ENCODE results near the gene GIMAP1.
"Not testable (repeated sequence)": the region's sequence is repeated elsewhere in the genome, so short reads cannot be mapped to it uniquely, and the experiment has no call there.

GIMAP1 gene

DNA sequence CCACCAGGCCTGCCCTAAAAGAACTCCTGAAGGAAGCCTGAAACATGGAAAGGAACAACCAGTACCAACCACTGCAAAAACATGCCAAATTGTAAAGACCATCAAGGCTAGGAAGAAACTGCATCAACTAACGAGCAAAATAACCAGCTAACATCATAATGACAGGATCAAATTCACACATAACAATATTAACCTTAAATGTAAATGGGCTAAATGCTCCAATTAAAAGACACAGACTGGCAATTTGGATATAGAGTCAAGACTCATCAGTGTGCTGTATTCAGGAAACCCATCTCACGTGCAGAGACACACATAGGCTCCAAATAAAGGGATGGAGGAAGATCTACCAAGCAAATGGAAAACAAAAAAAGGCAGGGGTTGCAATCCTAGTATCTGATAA, 36.0 kb upstream of the GIMAP1 start:
- H3K18ac ChIP-seq (ENCODE audit: low read length); H3K36me3 ChIP-seq (replicated peaks in 1 of 2; ENCODE audit: control insufficient read depth in 2 of 2, insufficient read depth in 2 of 2, low read length in 2 of 2); H2AK5ac ChIP-seq (ENCODE audit: low read depth, low read length); H2BK120ac ChIP-seq (ENCODE audit: low read depth, low read length); H3K4me1 ChIP-seq (ENCODE audit: control insufficient read depth in 2 of 2, insufficient read depth in 1 of 2, low read depth in 1 of 2, low read length in 2 of 2); H3K4me2 ChIP-seq (ENCODE audit: insufficient read depth, low read length, poor library complexity, severe bottlenecking); H2AFZ ChIP-seq (ENCODE audit: low read length); H3K27ac ChIP-seq (replicated peaks; ENCODE audit: low read length); H4K8ac ChIP-seq (ENCODE audit: low read depth, low read length); H2BK5ac ChIP-seq (ENCODE audit: low read length); H3K14ac ChIP-seq (ENCODE audit: low read length); H2BK15ac ChIP-seq (ENCODE audit: low read length); H3K9ac ChIP-seq (ENCODE audit: low read depth, low read length, poor library complexity); H3K9me3 ChIP-seq (replicated peaks in 1 of 2; ENCODE audit: control insufficient read depth in 2 of 2, insufficient read depth in 1 of 2, low read depth in 1 of 2, low read length in 2 of 2); H3K4me3 ChIP-seq (ENCODE audit: low read length in 2 of 2); H3K27me3 ChIP-seq (ENCODE audit: control insufficient read depth in 3 of 3, insufficient read depth in 3 of 3, low read depth in 1 of 3, low read length in 3 of 3); H3K4ac ChIP-seq (ENCODE audit: low read length); H2BK12ac ChIP-seq (ENCODE audit: low read length); H3K79me1 ChIP-seq (ENCODE audit: low read depth, low read length); H3K23ac ChIP-seq (ENCODE audit: low read depth, low read length, poor library complexity); DNase-seq (ENCODE audit: low spot score); H4K91ac ChIP-seq (ENCODE audit: low read depth, low read length, poor library complexity): not testable (repeated sequence)
- WGBS, 2 donors (ENCODE audit: extremely low coverage in 2 of 2, insufficient read length in 2 of 2, insufficient replicate concordance in 1 of 2): no CpG with 5 or more reads among the region's 2 CpGs

- H3K4ac ChIP-seq (ENCODE audit: low read length): no peak within 1 kb of the TSS
- no peak within 1 kb of the TSS for H2AK5ac ChIP-seq (ENCODE audit: low read depth, low read length)
- H3K23ac ChIP-seq (ENCODE audit: low read depth, low read length, poor library complexity): no peak within 1 kb of the TSS
- H4K91ac ChIP-seq (ENCODE audit: low read depth, low read length, poor library complexity): no peak within 1 kb of the TSS
- H3K27me3 ChIP-seq (ENCODE audit: control insufficient read depth in 3 of 3, insufficient read depth in 3 of 3, low read depth in 1 of 3, low read length in 3 of 3): no peaks in the 10 kb centered on the region
- H3K36me3 ChIP-seq (replicated peaks in 1 of 2; ENCODE audit: control insufficient read depth in 2 of 2, insufficient read depth in 2 of 2, low read length in 2 of 2): no peaks in the 10 kb centered on the region
- no peak within 1 kb of the TSS for H3K9ac ChIP-seq (ENCODE audit: low read depth, low read length, poor library complexity)
- H3K4me1 ChIP-seq (ENCODE audit: control insufficient read depth in 2 of 2, insufficient read depth in 1 of 2, low read depth in 1 of 2, low read length in 2 of 2): no peaks in the 10 kb centered on the region
- H3K18ac ChIP-seq (ENCODE audit: low read length): no peak within 1 kb of the TSS
- no peaks in the 10 kb centered on the region for H3K79me1 ChIP-seq (ENCODE audit: low read depth, low read length)
- H3K14ac ChIP-seq (ENCODE audit: low read length): no peak within 1 kb of the TSS
- no peak within 1 kb of the TSS for H2BK15ac ChIP-seq (ENCODE audit: low read length)
- peak within 1 kb of the TSS; percentile 44 for H2AFZ ChIP-seq (ENCODE audit: low read length)
- no peak within 1 kb of the TSS for H2BK120ac ChIP-seq (ENCODE audit: low read depth, low read length)
- H3K27ac ChIP-seq (replicated peaks; ENCODE audit: low read length): no peak within 1 kb of the TSS
- no peak within 1 kb of the TSS for H2BK12ac ChIP-seq (ENCODE audit: low read length)
- no peak within 1 kb of the TSS for H3K4me3 ChIP-seq (ENCODE audit: low read length in 2 of 2)
- H3K4me2 ChIP-seq (ENCODE audit: insufficient read depth, low read length, poor library complexity, severe bottlenecking): no peak within 1 kb of the TSS
- no peak within 1 kb of the TSS for H4K8ac ChIP-seq (ENCODE audit: low read depth, low read length)
- no CpG with 5 or more reads among the region's 6 CpGs for WGBS, 2 donors (ENCODE audit: extremely low coverage in 2 of 2, insufficient read length in 2 of 2, insufficient replicate concordance in 1 of 2)
- peaks cover 0 to 2% of the 10 kb centered on the region in 2 donors for H3K9me3 ChIP-seq (replicated peaks in 1 of 2; ENCODE audit: control insufficient read depth in 2 of 2, insufficient read depth in 1 of 2, low read depth in 1 of 2, low read length in 2 of 2)
- no peak for DNase-seq (ENCODE audit: low spot score)
- no peak within 1 kb of the TSS for H2BK5ac ChIP-seq (ENCODE audit: low read length)
These were observed 31.0 kb upstream of the GIMAP1 start, which contains the start of gene GIMAP2 for GRCh38 chr7:150685219-150686029. Gene GIMAP2 (plus strand): TSS chr7:150685706. CDS start chr7:150687060, 1,354 bp downstream.

- no peak overlapping the region for H3K9ac ChIP-seq (ENCODE audit: low read depth, low read length, poor library complexity)
- H3K4ac ChIP-seq (ENCODE audit: low read length): no peak overlapping the region
- H3K27me3 ChIP-seq (ENCODE audit: control insufficient read depth in 3 of 3, insufficient read depth in 3 of 3, low read depth in 1 of 3, low read length in 3 of 3): no peaks in the 10 kb centered on the region
- no peak overlapping the region for H3K4me2 ChIP-seq (ENCODE audit: insufficient read depth, low read length, poor library complexity, severe bottlenecking)
- DNase-seq (ENCODE audit: low spot score): no peak
- no CpG with 5 or more reads among the region's 9 CpGs for WGBS, 2 donors (ENCODE audit: extremely low coverage in 2 of 2, insufficient read length in 2 of 2, insufficient replicate concordance in 1 of 2)
- H2AK5ac ChIP-seq (ENCODE audit: low read depth, low read length): no peak overlapping the region
- H3K79me1 ChIP-seq (ENCODE audit: low read depth, low read length): no peaks in the 10 kb centered on the region
- H2AFZ ChIP-seq (ENCODE audit: low read length): peak overlapping the region; percentile 44
- no peak overlapping the region for H2BK12ac ChIP-seq (ENCODE audit: low read length)
- no peak overlapping the region for H3K4me3 ChIP-seq (ENCODE audit: low read length in 2 of 2)
- H3K4me1 ChIP-seq (ENCODE audit: control insufficient read depth in 2 of 2, insufficient read depth in 1 of 2, low read depth in 1 of 2, low read length in 2 of 2): no peaks in the 10 kb centered on the region
- no peak overlapping the region for H2BK120ac ChIP-seq (ENCODE audit: low read depth, low read length)
- H3K18ac ChIP-seq (ENCODE audit: low read length): no peak overlapping the region
- peaks cover 0 to 2% of the 10 kb centered on the region in 2 donors for H3K9me3 ChIP-seq (replicated peaks in 1 of 2; ENCODE audit: control insufficient read depth in 2 of 2, insufficient read depth in 1 of 2, low read depth in 1 of 2, low read length in 2 of 2)
- no peaks in the 10 kb centered on the region for H3K36me3 ChIP-seq (replicated peaks in 1 of 2; ENCODE audit: control insufficient read depth in 2 of 2, insufficient read depth in 2 of 2, low read length in 2 of 2)
- no peak overlapping the region for H3K23ac ChIP-seq (ENCODE audit: low read depth, low read length, poor library complexity)
- no peak overlapping the region for H2BK5ac ChIP-seq (ENCODE audit: low read length)
- no peak overlapping the region for H4K91ac ChIP-seq (ENCODE audit: low read depth, low read length, poor library complexity)
- no peak overlapping the region for H2BK15ac ChIP-seq (ENCODE audit: low read length)
- H4K8ac ChIP-seq (ENCODE audit: low read depth, low read length): no peak overlapping the region
- H3K27ac ChIP-seq (replicated peaks; ENCODE audit: low read length): no peak overlapping the region
- no peak overlapping the region for H3K14ac ChIP-seq (ENCODE audit: low read length)
These were observed 30.3 kb upstream of the GIMAP1 start for GRCh38 chr7:150686030-150686631.

DNA sequence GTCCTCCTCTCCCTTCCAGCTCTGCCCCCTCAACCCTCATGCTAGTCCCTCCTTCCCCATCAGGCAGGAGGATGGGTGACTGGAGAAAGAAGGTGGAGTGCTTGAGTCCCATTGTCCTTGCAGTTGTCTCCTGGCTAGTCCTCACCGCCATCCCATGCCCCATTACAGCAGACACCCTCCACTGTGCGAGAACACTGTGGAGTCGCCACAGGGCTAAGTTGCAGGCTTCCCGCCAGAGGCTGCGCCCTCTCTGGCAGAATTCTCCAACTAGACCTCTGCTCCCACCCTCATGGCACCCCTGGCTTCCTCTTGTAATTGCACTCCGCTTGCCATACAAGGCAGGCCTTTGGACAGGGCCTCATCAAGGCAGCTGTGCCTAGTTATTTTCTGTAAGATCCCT, 27.8 kb upstream of the GIMAP1 start:
- Histone ChIP-seq H4K8ac (ENCODE audit: low read depth, low read length) (no peak overlapping the region), H4K91ac (ENCODE audit: low read depth, low read length, poor library complexity) (no peak overlapping the region), H2BK12ac (ENCODE audit: low read length) (no peak overlapping the region), H3K4me2 (ENCODE audit: insufficient read depth, low read length, poor library complexity, severe bottlenecking) (no peak overlapping the region), H3K9ac (ENCODE audit: low read depth, low read length, poor library complexity) (peak overlapping the region; percentile 61), H2BK120ac (ENCODE audit: low read depth, low read length) (no peak overlapping the region), H3K18ac (ENCODE audit: low read length) (no peak overlapping the region), H2BK15ac (ENCODE audit: low read length) (no peak overlapping the region), H2BK5ac (ENCODE audit: low read length) (no peak overlapping the region), H3K27ac (replicated peaks; ENCODE audit: low read length) (no peak overlapping the region), H3K4me3 (ENCODE audit: low read length in 2 of 2) (no peak overlapping the region), H3K4ac (ENCODE audit: low read length) (no peak overlapping the region), H3K79me1 (ENCODE audit: low read depth, low read length) (no peaks in the 10 kb centered on the region), H3K36me3 (replicated peaks in 1 of 2; ENCODE audit: control insufficient read depth in 2 of 2, insufficient read depth in 2 of 2, low read length in 2 of 2) (no peaks in the 10 kb centered on the region), H3K9me3 (replicated peaks in 1 of 2; ENCODE audit: control insufficient read depth in 2 of 2, insufficient read depth in 1 of 2, low read depth in 1 of 2, low read length in 2 of 2) (peaks cover 0 to 2% of the 10 kb centered on the region in 2 donors), H3K27me3 (ENCODE audit: control insufficient read depth in 3 of 3, insufficient read depth in 3 of 3, low read depth in 1 of 3, low read length in 3 of 3) (no peaks in the 10 kb centered on the region), H3K14ac (ENCODE audit: low read length) (peak overlapping the region; percentile 25), H2AFZ (ENCODE audit: low read length) (no peak overlapping the region), H3K23ac (ENCODE audit: low read depth, low read length, poor library complexity) (no peak overlapping the region), H2AK5ac (ENCODE audit: low read depth, low read length) (peak overlapping the region; percentile 26), H3K4me1 (ENCODE audit: control insufficient read depth in 2 of 2, insufficient read depth in 1 of 2, low read depth in 1 of 2, low read length in 2 of 2) (no peaks in the 10 kb centered on the region)
- no peak for DNase-seq (ENCODE audit: low spot score)
- no CpG with 5 or more reads among the region's 6 CpGs for WGBS, 2 donors (ENCODE audit: extremely low coverage in 2 of 2, insufficient read length in 2 of 2, insufficient replicate concordance in 1 of 2)

Data from neuronal stem cell (in vitro differentiated cells).